Uterus (tissue), 2 donors: ENCODE results near the gene C11orf24.

Source experiments
- POLR2A ChIP-seq, 2 donors: fragments of 450-650 bp; IDR thresholded peaks; one replicate each; pipeline ENCODE4 v1.6.1; 2016; ENCODE audit warnings: antibody characterized with exemption in 2 of 2, mild to moderate bottlenecking in 1 of 2, moderate library complexity in 1 of 2
- TF ChIP-seq, protein P1 (sequence below), 4 experiments: fragments of 200-600 bp in 2 of 4; fragments of 450-650 bp in 2 of 4; sonication (generic) in 2 of 4; IDR thresholded peaks; one replicate each; pipeline ENCODE4 v1.5.1; 2016 to 2019; ENCODE audit warnings: antibody characterized with exemption in 4 of 4, mild to moderate bottlenecking in 2 of 4, moderate library complexity in 1 of 4

DNA sequence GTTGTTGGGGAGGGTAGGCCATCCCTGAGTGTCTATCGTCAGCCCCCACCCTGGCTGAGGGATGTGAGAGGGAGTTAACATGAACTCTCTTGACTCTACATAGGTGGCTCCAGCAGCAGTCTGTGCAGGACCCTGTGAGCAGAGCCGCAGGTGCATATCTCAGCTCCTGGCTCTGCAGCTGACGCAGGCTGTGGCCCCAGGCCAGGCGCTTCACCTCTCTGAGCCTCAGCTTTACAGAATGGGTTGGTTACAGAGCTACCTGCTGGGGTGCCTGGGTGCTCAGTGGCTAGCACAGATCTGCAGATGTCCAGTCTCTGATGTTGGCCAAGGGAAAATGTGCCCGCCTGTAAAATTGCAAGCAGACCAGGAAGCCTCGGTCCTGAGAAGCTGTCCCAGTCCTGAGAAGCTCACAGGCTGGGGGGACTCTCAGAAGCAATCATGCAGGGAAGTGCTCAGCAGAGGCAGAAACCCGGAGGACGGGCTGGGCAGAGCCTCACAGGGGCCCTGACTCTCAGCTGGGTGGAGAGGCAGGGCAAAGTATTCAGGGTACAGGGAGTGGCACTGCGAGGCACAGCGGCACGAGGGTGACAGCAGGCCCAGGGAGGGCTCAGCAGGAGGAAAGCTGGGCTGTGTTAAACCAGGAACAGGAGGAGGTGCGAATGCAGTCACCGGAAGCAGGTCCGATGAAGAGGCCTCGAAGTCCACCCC is 24.7 kb upstream of the C11orf24 start:
- TF ChIP-seq, protein P1, sequence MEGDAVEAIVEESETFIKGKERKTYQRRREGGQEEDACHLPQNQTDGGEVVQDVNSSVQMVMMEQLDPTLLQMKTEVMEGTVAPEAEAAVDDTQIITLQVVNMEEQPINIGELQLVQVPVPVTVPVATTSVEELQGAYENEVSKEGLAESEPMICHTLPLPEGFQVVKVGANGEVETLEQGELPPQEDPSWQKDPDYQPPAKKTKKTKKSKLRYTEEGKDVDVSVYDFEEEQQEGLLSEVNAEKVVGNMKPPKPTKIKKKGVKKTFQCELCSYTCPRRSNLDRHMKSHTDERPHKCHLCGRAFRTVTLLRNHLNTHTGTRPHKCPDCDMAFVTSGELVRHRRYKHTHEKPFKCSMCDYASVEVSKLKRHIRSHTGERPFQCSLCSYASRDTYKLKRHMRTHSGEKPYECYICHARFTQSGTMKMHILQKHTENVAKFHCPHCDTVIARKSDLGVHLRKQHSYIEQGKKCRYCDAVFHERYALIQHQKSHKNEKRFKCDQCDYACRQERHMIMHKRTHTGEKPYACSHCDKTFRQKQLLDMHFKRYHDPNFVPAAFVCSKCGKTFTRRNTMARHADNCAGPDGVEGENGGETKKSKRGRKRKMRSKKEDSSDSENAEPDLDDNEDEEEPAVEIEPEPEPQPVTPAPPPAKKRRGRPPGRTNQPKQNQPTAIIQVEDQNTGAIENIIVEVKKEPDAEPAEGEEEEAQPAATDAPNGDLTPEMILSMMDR (IDR thresholded peaks at IDR 0.05): no peak
- no peak for TF ChIP-seq POLR2A (IDR thresholded peaks at IDR 0.05)
